Activated naive CD4-positive, alpha-beta T cell treated with anti-CD3 and anti-CD28 coated beads, Interleukin-2, amount 10 ng/mL, durations not matched to agents 7 days and 5 days (primary cell): ENCODE data around the gene DAD1.

Experiments
- CTCF ChIA-PET: fragments of 350-600 bp; sonication (Branson Sonifier 250); formaldehyde crosslinking; loops from one replicate; lab custom pipeline; 2021; ENCODE audit warnings: antibody characterized with exemption; lab: Charles Lee
- DNase-seq: peaks from one replicate; pipeline ENCODE4 v3.0.0-alpha.2; 2020
- H3K27ac Mint-ChIP-seq: one replicate; pipeline ENCODE4 v1.8.0; 2021; ENCODE audit warnings: mild to moderate bottlenecking, moderate library complexity, mixed read lengths
- H3K27me3 Mint-ChIP-seq: one replicate; pipeline ENCODE4 v1.8.0; 2021; ENCODE audit warnings: mild to moderate bottlenecking, mixed read lengths
- H3K36me3 Mint-ChIP-seq: one replicate; pipeline ENCODE4 v1.8.0; 2021; ENCODE audit warnings: mixed read lengths
- H3K4me1 Mint-ChIP-seq: one replicate; pipeline ENCODE4 v1.8.0; 2021; ENCODE audit warnings: mixed read lengths
- H3K4me3 Mint-ChIP-seq: one replicate; pipeline ENCODE4 v1.8.0; 2021; ENCODE audit warnings: mild to moderate bottlenecking, moderate library complexity, mixed read lengths
- H3K9me3 Mint-ChIP-seq: one replicate; pipeline ENCODE4 v1.8.0; 2021; ENCODE audit warnings: mixed read lengths

The DAD1 gene

GRCh38 chr14:22532345-22533056 is 56.5 kb downstream of the DAD1 start:
- no peak for DNase-seq
- Mint-ChIP-seq H3K27ac (peak overlapping the region; percentile 89), H3K4me3 (peak overlapping the region; percentile 71), H3K4me1 (peaks cover 92% of the 10 kb centered on the region), H3K9me3 (no peaks in the 10 kb centered on the region), H3K36me3 (peaks cover 90% of the 10 kb centered on the region), H3K27me3 (no peaks in the 10 kb centered on the region)
- CTCF ChIA-PET, result interaction anchor here (0.8 to 3.0 kb wide), 17 partner anchors 8 to 38 kb away, joined by 3 to 17 read pairs (median 5); no protein-coding TSS in a partner anchor

GRCh38 chr14:22531451-22532344 is 57.3 kb downstream of the DAD1 start:
- Mint-ChIP-seq H3K4me3 (peak overlapping the region; percentile 71), H3K27me3 (no peaks in the 10 kb centered on the region), H3K36me3 (peaks cover 90% of the 10 kb centered on the region), H3K4me1 (peaks cover 92% of the 10 kb centered on the region), H3K9me3 (no peaks in the 10 kb centered on the region), H3K27ac (peak overlapping the region; percentile 89)
- CTCF ChIA-PET, result interaction anchor here (0.7 to 3.0 kb wide), 11 partner anchors 9 to 38 kb away, joined by 3 to 17 read pairs (median 5); no protein-coding TSS in a partner anchor
- no peak for DNase-seq

GRCh38 chr14:22530127-22530526 is 58.9 kb downstream of the DAD1 start:
- Mint-ChIP-seq H3K9me3 (no peaks in the 10 kb centered on the region), H3K36me3 (peaks cover 92% of the 10 kb centered on the region), H3K27me3 (no peaks in the 10 kb centered on the region), H3K27ac (peak overlapping the region; percentile 93), H3K4me1 (peaks cover 92% of the 10 kb centered on the region), H3K4me3 (peak overlapping the region; percentile 80)
- no peak for DNase-seq
- CTCF ChIA-PET, result interaction anchor here (2.1 to 2.5 kb wide), 2 partner anchors 20 to 37 kb away, joined by 5 to 12 read pairs; no protein-coding TSS in a partner anchor

GRCh38 chr14:22526744-22527143 is 62.3 kb downstream of the DAD1 start:
- peak overlapping the region; percentile 80 for H3K4me3 Mint-ChIP-seq
- H3K4me1 Mint-ChIP-seq, result peaks cover 91% of the 10 kb centered on the region
- no peaks in the 10 kb centered on the region for H3K9me3 Mint-ChIP-seq
- no peak for DNase-seq
- CTCF ChIA-PET, result interaction anchor here (0.9 to 2.4 kb wide), 11 partner anchors 10 to 530 kb away, joined by 3 to 11 read pairs (median 4); no protein-coding TSS in a partner anchor
- H3K36me3 Mint-ChIP-seq, result peaks cover 92% of the 10 kb centered on the region
- no peaks in the 10 kb centered on the region for H3K27me3 Mint-ChIP-seq
- peak overlapping the region; percentile 93 for H3K27ac Mint-ChIP-seq

GRCh38 chr14:22526218-22526617 is 62.8 kb downstream of the DAD1 start:
- no peaks in the 10 kb centered on the region for H3K9me3 Mint-ChIP-seq
- peak overlapping the region; percentile 80 for H3K4me3 Mint-ChIP-seq
- peaks cover 91% of the 10 kb centered on the region for H3K4me1 Mint-ChIP-seq
- H3K27ac Mint-ChIP-seq, result peak overlapping the region; percentile 93
- peaks cover 91% of the 10 kb centered on the region for H3K36me3 Mint-ChIP-seq
- H3K27me3 Mint-ChIP-seq, result no peaks in the 10 kb centered on the region
- CTCF ChIA-PET, result interaction anchor here (0.9 to 1.7 kb wide), 8 partner anchors 9 to 529 kb away, joined by 3 to 6 read pairs (median 4); no protein-coding TSS in a partner anchor
- no peak for DNase-seq

GRCh38 chr14:22524784-22525161 is 64.3 kb downstream of the DAD1 start:
- peak overlapping the region; percentile 93 for H3K27ac Mint-ChIP-seq
- peaks cover 94% of the 10 kb centered on the region for H3K36me3 Mint-ChIP-seq
- DNase-seq, result no peak
- no peaks in the 10 kb centered on the region for H3K27me3 Mint-ChIP-seq
- H3K4me1 Mint-ChIP-seq, result peaks cover 93% of the 10 kb centered on the region
- CTCF ChIA-PET, result interaction anchor here (0.8 to 1.9 kb wide), 10 partner anchors 8 to 45 kb away, joined by 3 to 9 read pairs (median 4); no protein-coding TSS in a partner anchor
- peak overlapping the region; percentile 80 for H3K4me3 Mint-ChIP-seq
- no peaks in the 10 kb centered on the region for H3K9me3 Mint-ChIP-seq

GRCh38 chr14:22524115-22524783 is 64.8 kb downstream of the DAD1 start:
- H3K4me3 Mint-ChIP-seq, result peak overlapping the region; percentile 80

GRCh38 chr14:22523283-22523682 is 65.7 kb downstream of the DAD1 start:
- Mint-ChIP-seq H3K4me3 (peak overlapping the region; percentile 80), H3K9me3 (no peaks in the 10 kb centered on the region), H3K4me1 (peaks cover 93% of the 10 kb centered on the region), H3K36me3 (peaks cover 92% of the 10 kb centered on the region), H3K27me3 (no peaks in the 10 kb centered on the region), H3K27ac (peak overlapping the region; percentile 93)
- CTCF ChIA-PET, result interaction anchor here (0.9 to 1.1 kb wide), 2 partner anchors 16 to 33 kb away, joined by 3 to 5 read pairs; no protein-coding TSS in a partner anchor
- no peak for DNase-seq

More at GRCh38 chr14:22524115-22524783, 64.8 kb downstream of the DAD1 start:
- Mint-ChIP-seq H3K36me3 (peaks cover 94% of the 10 kb centered on the region), H3K9me3 (no peaks in the 10 kb centered on the region), H3K27ac (peak overlapping the region; percentile 93), H3K27me3 (no peaks in the 10 kb centered on the region), H3K4me1 (peaks cover 93% of the 10 kb centered on the region)
- DNase-seq, result no peak
- CTCF ChIA-PET, result interaction anchor here (0.8 to 1.9 kb wide), 9 partner anchors 7 to 46 kb away, joined by 3 to 9 read pairs (median 4); no protein-coding TSS in a partner anchor

GRCh38 chr14:22522466-22522957 is 66.5 kb downstream of the DAD1 start:
- H3K27ac Mint-ChIP-seq, result peak overlapping the region; percentile 93
- CTCF ChIA-PET, result interaction anchor here (0.9 to 1.9 kb wide), 4 partner anchors 11 to 34 kb away, joined by 3 to 6 read pairs (median 5); no protein-coding TSS in a partner anchor
- no peaks in the 10 kb centered on the region for H3K9me3 Mint-ChIP-seq
- H3K4me1 Mint-ChIP-seq, result peaks cover 96% of the 10 kb centered on the region
- no peaks in the 10 kb centered on the region for H3K27me3 Mint-ChIP-seq
- H3K36me3 Mint-ChIP-seq, result peaks cover 94% of the 10 kb centered on the region
- DNase-seq, result no peak
- H3K4me3 Mint-ChIP-seq, result peak overlapping the region; percentile 80

- H3K36me3 Mint-ChIP-seq, result peaks cover 94% of the 10 kb centered on the region
- no peak for DNase-seq
- no peaks in the 10 kb centered on the region for H3K9me3 Mint-ChIP-seq
- no peaks in the 10 kb centered on the region for H3K27me3 Mint-ChIP-seq
- peaks cover 96% of the 10 kb centered on the region for H3K4me1 Mint-ChIP-seq
- peak overlapping the region; percentile 93 for H3K27ac Mint-ChIP-seq
- H3K4me3 Mint-ChIP-seq, result peak overlapping the region; percentile 80
- CTCF ChIA-PET, result interaction anchor here (1.8 to 1.9 kb wide), 2 partner anchors 11 to 12 kb away, joined by 5 to 6 read pairs; no protein-coding TSS in a partner anchor
Measured at GRCh38 chr14:22521449-22522239, 67.4 kb downstream of the DAD1 start.

- no peak for DNase-seq
- peak overlapping the region; percentile 93 for H3K27ac Mint-ChIP-seq
- peaks cover 96% of the 10 kb centered on the region for H3K4me1 Mint-ChIP-seq
- no peaks in the 10 kb centered on the region for H3K9me3 Mint-ChIP-seq
- H3K36me3 Mint-ChIP-seq, result peaks cover 94% of the 10 kb centered on the region
- no peaks in the 10 kb centered on the region for H3K27me3 Mint-ChIP-seq
- CTCF ChIA-PET, result interaction anchor here (1.0 to 1.9 kb wide), 2 partner anchors 11 to 49 kb away, joined by 3 to 6 read pairs; no protein-coding TSS in a partner anchor
- peak overlapping the region; percentile 80 for H3K4me3 Mint-ChIP-seq
Measured at GRCh38 chr14:22520796-22521195, 68.2 kb downstream of the DAD1 start.

- Mint-ChIP-seq H3K4me1 (peaks cover 96% of the 10 kb centered on the region), H3K4me3 (peak overlapping the region; percentile 80), H3K36me3 (peaks cover 93% of the 10 kb centered on the region), H3K27ac (peak overlapping the region; percentile 93), H3K27me3 (no peaks in the 10 kb centered on the region), H3K9me3 (no peaks in the 10 kb centered on the region)
- no peak for DNase-seq
- CTCF ChIA-PET, result interaction anchor here (1.0 to 2.3 kb wide), 5 partner anchors 11 to 50 kb away, joined by 3 to 11 read pairs (median 6); no protein-coding TSS in a partner anchor
Measured at GRCh38 chr14:22519877-22520685, 68.9 kb downstream of the DAD1 start.
